NCI-H345 treated with DMSO at 0.1 percent for 48 hours (cell line): ENCODE data around the gene CARM1.
A peak's percentile ranks its signal among the peaks of the same experiment; 100 is the strongest.
"Not testable (repeated sequence)": the region's sequence is repeated elsewhere in the genome, so short reads cannot be mapped to it uniquely, and the experiment has no call there.

ENCODE experiments used
- DNase-seq: peaks from one replicate; lab custom pipeline; 2025; ENCODE audit not compliant: unreplicated experiment; lab: John Stamatoyannopoulos, UW

CARM1 gene

GRCh38 chr19:10927730-10928562 lies 56.6 kb downstream of the CARM1 start:
- no peak for DNase-seq

DNA sequence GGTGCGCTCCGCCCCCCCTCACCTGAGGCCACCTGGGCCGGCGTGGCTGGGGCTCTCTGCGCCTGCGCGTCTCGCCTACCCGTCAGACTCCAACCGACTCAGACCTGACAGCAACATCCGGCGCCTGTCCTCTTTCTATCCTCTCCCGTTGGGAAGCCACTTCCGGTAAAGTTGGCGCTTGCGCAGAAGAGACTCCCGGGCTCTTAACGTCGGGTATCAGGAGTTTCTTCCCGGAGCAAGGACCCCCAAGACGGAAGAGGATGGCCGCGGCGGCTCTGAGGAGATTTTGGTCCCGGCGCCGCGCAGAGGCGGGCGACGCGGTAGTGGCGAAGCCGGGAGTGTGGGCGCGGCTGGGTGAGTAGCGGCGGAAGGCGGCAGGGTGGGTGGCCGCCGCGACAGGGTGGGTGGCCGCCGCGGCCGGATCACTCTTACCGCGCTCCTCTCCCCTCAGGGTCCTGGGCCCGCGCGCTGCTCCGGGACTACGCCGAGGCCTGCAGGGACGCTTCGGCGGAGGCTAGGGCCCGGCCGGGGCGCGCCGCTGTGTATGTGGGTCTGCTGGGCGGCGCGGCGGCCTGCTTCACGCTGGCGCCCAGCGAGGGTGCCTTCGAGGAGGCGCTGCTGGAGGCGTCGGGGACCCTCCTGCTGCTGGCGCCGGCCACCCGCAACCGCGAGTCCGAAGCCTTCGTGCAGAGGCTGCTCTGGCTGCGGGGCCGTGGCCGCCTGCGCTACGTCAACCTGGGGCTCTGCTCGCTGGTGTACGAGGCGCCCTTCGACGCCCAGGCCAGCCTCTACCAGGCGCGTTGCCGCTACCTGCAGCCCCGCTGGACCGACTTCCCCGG lies 57.4 kb downstream of the CARM1 start, which contains the start of the genes TIMM29 and YIPF2:
TIMM29 (plus strand) TSS at position 249 of the 839 bp plus-strand sequence; CDS start at position 261, 12 bp downstream.
YIPF2 (minus strand) TSS at position 77 of the 839 bp plus-strand sequence. CDS start 229 bp downstream, outside the sequence.
- peak; percentile 96 for DNase-seq

DNA sequence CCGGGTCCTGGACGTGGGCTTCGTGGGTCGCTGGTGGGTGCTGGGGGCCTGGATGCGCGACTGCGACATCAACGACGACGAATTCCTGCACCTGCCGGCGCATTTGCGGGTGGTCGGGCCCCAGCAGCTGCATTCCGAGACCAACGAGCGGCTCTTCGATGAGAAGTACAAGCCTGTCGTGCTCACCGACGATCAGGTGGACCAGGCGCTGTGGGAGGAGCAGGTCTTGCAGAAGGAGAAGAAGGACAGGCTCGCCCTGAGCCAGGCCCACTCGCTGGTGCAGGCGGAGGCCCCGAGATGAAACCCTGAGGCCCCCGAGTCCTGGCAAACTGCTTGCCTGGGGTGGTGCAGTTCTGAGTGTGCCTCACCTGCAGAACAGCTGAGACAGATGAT lies 58.0 kb downstream of the CARM1 start:
- no peak for DNase-seq

GRCh38 chr19:10935371-10936059 lies 64.2 kb downstream of the CARM1 start:
- DNase-seq: no peak

DNA sequence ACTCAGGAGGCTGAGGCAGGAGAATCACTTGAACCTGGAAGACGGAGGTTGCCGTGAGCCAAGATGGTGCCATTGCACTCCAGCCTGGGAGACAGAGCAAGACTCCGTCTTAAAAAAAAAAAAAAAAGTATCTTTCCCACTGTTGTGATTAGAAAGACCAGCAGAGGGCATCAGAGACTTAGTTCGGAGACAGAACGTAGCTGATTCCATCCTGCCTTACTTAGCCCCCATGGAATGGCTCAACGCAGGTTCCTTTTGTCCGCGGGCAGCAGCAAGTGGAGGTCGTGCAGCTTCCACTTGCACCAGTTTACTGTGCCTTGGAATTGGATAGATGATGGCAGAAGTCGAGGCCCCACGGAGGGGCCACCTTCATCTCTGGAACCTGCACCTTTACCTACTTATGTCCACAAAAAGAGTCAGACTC lies 65.3 kb downstream of the CARM1 start:
- peak; percentile 55 for DNase-seq

GRCh38 chr19:10941649-10942048 lies 70.3 kb downstream of the CARM1 start:
- not testable (repeated sequence) for DNase-seq

GRCh38 chr19:10943412-10943811 lies 72.1 kb downstream of the CARM1 start:
- DNase-seq: not testable (repeated sequence)

DNA sequence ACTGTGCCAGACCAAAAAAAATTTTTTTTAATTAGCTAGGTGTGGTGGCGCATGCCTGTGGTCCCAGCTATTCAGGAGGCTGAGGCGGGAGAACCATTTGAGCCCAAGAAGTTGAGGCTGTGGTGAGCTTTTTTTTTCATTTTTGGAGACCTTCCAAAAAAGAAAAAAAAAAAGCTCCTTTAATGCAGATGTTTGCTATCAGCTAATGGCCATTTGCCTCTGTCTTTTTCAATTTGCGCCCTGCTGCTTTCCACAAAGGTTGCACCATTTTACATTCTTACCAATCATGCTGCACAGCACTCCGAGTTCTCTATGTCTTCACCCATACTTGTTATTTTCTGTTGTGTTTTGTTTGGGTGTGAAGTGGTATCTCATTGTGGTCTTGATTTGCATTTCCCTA lies 73.9 kb downstream of the CARM1 start:
- no peak for DNase-seq

- no peak for DNase-seq
Observed at GRCh38 chr19:10946958-10947657, 75.8 kb downstream of the CARM1 start.

GRCh38 chr19:10952809-10953208 lies 81.5 kb downstream of the CARM1 start:
- DNase-seq: no peak

GRCh38 chr19:10959277-10959968 lies 88.1 kb downstream of the CARM1 start:
- DNase-seq: not testable (repeated sequence)

DNA sequence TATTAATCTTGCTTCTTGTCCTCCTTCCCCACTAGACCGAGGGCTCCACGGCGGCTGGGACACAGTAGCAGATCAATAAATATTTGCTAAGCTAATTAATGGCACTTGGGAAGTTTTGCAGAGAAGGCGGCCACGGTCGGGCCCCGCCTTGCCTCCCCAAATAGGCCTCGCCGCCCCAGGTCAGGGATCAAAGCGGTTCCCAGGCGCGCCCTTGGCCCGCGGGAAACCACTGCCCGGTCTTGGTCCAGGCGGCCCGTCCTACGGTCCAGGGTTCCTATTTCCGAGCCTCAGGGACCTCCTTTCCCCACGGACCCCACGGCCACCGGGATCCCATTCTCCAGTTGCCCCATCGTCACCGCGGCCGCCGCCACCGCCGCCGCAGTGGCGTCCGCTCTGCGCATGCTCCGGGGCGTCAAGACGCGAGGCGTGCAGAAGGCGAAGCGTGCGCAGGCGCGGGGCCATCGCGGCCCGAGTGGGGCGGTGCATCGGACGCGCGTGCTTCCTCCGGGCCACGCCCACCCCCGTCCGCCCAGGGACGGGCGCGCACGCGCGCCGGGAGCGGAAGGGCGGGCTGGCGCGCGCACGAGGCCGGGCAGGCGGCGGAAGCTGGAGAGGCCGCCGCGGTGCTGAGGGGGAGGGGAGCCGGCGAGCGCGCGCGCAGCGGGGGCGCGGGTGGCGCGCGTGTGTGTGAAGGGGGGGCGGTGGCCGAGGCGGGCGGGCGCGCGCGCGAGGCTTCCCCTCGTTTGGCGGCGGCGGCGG lies 89.1 kb downstream of the CARM1 start, which contains the start of gene SMARCA4:
SMARCA4 (plus strand) TSS at position 717 of the 759 bp plus-strand sequence. CDS start 23,122 bp downstream, outside the sequence.
- peak; percentile 90 for DNase-seq

- no peak for DNase-seq
Observed at GRCh38 chr19:10961073-10961860, 89.9 kb downstream of the CARM1 start.

DNA sequence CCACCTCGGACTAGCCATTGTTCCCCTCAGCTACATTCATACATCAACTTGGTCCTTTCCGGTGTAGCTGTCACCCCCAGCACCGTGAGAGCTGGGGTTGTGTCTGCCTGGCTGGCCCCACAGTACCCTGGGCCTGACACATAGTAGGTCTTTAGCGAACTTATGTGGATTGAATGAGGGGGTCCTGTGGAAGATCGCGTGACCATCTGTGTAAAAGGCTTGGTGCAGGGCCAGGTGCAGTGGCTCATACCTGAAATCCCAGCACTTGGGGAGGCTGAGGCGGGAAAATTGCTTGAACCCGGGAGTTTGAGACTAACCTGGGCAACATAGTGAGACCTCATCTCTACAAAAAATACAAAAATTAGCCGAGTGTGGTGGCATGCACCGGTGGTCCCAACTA lies 91.5 kb downstream of the CARM1 start:
- DNase-seq: no peak

- DNase-seq: no peak
Observed at GRCh38 chr19:10963865-10964264, 92.5 kb downstream of the CARM1 start.

DNA sequence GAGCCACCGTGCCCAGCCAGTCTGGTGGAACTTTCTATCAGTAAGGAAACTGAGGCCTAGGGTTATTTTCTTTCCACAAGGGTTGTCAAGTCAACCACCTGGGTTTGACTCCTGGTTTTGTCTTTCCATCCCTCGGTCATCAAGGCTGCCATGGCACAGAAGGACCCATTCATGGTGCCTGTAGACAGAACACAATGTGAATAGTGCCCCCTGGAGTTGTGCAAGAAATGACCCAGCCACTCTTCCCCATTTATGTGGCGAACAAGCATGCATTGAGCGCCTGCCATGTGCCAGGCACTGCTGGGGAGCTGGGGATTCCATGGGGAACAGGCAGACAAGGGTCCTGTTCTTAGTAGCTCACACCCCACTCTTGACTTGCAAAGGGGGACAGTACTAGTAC lies 93.5 kb downstream of the CARM1 start:
- no peak for DNase-seq

- DNase-seq: no peak
Observed at GRCh38 chr19:10965398-10965797, 94.0 kb downstream of the CARM1 start.

GRCh38 chr19:10966809-10967208 lies 95.5 kb downstream of the CARM1 start:
- DNase-seq: no peak
